ENCODE measurements around the gene ANKRD63.

ANKRD63 gene

GRCh38 chr15:40313531-40314398, 30.9 kb upstream of the ANKRD63 start:
- H3K4me3 ChIP-seq (ENCODE audit: low read depth, low read length), result no peak overlapping the region

DNA sequence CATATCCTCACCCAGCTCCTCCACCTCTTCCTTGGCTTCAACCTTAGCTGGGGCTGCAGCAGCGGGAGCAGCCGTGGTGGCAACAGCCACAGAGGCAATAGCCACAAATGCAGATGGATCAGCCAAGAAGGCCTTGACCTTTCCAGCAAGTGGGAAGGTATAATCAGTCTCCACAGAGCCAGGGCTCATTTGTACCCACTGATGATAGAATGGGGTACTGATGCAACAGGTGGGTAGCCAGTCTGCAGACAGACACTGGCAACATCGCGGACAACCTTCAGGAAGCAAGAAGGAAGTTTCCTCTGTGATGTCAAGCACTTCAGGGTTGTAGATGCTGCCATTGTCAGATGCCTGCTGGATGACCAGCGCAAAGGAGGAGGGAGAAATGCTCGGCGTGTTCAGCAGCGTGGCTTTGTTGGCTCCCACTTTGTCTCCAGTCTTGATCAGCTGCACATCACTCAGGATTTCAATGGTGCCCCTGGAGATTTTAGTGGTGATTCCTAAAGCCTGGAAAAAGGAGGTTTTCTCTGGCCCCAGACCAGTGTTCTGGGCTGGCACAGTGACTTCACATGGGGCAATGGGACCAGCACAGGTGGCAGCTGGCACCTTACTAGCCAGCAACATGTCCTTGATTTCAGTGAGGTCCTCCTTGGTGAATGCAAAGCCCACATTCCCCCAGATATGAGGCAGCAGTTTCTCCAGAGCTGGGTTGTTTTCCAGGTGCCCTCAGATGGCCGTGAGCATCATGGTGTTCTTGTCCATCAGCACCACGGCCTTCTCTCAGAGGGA, 29.7 kb upstream of the ANKRD63 start:
- H3K4me3 ChIP-seq (ENCODE audit: low read depth, low read length), result no peak overlapping the region

- no peak overlapping the region for H3K4me3 ChIP-seq (ENCODE audit: low read depth, low read length)
These were observed 28.1 kb upstream of the ANKRD63 start for GRCh38 chr15:40310993-40311392.

GRCh38 chr15:40310001-40310959, 27.4 kb upstream of the ANKRD63 start:
- no peak overlapping the region for H3K4me3 ChIP-seq (ENCODE audit: low read depth, low read length)

DNA sequence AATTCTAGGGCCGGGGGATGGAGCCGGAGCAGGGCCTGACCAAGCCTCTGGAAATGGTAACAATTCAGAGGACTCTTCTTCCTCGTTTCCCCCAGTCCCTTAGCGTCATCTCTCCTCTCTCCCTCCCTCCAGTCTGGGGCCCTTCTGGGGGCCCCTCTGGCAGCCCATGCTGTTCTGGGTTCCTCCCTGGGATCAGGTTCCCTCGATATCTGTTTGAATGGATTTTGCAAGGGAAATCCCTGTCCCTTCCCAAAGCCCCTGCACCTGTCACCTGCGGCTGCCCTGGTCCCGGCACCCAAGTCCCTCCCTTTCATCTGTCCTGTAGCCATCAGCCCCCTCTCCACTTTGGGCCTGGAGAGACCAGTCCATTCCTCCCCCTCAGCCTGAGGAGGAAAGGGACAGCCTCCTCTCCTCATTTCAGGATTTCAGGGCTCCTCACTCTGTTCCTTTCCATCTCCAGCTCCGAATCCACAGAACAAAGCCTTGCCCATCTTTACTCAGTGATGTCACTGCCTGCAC, 26.5 kb upstream of the ANKRD63 start:
- H3K4me3 ChIP-seq (ENCODE audit: low read depth, low read length), result no peak overlapping the region

DNA sequence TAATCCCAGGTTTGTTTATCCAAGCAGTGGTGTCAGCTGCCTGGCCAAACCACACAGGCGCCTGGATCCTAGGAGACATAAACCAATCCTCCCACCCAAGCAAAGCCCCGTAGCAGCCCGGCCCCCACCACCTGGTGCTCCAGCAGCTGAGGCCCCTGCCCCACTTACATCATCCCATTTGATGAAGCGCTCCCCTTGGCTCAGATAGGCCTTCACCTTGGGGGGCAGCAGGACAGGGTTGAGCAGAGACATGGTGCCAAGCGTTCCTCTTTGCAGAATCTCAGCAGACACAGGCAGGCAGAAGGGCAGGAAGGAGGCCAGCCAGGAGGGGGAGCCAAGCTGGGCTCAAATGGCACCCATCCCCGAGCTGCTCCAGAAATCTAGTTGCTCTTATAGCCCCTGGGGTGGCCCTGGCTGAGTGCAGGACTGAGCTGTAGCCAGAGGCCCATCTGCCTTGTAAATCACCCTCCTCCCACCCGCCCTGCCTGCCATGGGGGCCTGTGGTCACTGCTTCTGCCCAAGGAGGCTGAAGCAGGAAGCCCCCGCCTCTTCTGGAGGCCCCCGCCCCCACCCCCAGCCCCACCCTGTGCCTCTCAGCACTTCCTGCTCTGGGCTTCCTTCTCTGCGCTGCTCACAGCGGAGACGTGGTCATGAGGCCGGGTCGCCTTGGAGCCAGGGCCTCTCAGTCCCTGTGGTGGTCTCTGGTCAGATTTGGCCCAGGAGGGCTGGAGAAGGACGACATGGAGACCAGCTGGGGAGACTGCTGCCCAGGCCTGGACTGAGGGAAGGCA, 24.8 kb upstream of the ANKRD63 start, which contains the start of gene PLCB2:
Gene PLCB2 (minus strand): TSS at position 515 of the 791 bp plus-strand sequence. CDS start 263 bp downstream, at position 252.
- H3K4me3 ChIP-seq (ENCODE audit: low read depth, low read length), result no peak within 1 kb of the TSS

DNA sequence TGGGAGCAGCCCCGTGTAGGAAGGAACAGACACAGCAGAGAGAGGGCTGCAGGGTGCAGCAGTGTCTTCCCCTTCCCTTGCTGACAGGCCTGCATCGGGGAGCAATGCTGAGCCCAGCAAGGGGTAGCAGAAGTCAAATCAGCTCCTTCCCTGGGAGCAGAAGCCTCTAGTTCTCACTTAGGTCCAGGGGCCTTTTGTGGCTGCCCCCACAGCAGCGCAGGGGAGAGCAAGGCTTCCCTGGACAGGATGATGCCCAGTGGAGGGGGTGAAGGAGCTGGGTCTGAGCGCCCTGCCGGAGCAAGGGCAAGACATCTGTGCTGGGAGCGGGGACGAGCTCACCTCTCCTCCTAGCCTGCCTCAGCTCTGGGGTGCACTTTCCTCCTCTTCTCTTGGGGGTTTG, 24.0 kb upstream of the ANKRD63 start:
- no peak overlapping the region for H3K4me3 ChIP-seq (ENCODE audit: low read depth, low read length)

GRCh38 chr15:40306371-40306770, 23.5 kb upstream of the ANKRD63 start:
- no peak overlapping the region for H3K4me3 ChIP-seq (ENCODE audit: low read depth, low read length)

DNA sequence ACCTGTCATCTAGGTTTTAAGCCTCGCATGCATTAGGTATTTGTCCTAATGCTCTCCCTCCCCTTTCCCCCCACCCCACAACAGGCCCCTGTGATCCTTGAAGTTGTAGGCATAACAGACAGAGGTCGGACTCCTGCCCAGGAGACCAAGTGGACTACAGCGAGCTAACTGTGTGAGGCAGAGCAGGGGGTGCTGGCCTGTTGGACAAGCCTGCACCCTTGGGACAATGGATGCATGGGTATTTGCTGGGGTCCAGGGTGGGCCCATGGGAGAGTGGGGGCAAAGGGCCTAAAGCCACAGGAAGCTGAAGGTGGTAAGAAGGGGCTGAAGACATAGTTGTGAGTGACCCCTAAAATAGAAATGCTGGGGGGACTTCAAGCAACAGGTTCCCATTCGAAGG, 22.4 kb upstream of the ANKRD63 start:
- no peak overlapping the region for H3K4me3 ChIP-seq (ENCODE audit: low read depth, low read length)

- H3K4me3 ChIP-seq (ENCODE audit: low read depth, low read length), result no peak overlapping the region
These were observed 20.7 kb upstream of the ANKRD63 start for GRCh38 chr15:40303576-40303975.

DNA sequence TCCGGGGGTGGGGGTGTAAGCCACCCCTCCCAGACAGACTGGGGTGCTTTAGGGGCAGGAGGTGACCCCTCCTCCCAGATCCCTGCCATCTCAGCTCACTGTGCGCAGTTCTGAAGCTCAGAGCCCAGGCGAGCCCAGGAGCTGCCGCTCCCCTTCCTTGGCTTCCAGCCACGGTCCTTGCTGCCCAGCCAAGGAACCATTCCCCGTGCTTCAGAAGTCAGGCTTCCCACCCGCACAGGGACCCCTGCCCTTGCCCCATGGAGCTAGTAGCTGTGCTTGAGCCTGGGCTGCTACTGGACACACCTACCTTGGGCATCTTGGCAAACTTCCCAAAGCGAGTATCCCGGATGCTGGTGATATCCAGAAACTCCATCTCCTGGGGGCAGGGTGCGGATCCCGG, 20.1 kb upstream of the ANKRD63 start:
- no peak overlapping the region for H3K4me3 ChIP-seq (ENCODE audit: low read depth, low read length)

- H3K4me3 ChIP-seq (ENCODE audit: low read depth, low read length), result no peak overlapping the region
These were observed 19.5 kb upstream of the ANKRD63 start for GRCh38 chr15:40302288-40302886.

DNA sequence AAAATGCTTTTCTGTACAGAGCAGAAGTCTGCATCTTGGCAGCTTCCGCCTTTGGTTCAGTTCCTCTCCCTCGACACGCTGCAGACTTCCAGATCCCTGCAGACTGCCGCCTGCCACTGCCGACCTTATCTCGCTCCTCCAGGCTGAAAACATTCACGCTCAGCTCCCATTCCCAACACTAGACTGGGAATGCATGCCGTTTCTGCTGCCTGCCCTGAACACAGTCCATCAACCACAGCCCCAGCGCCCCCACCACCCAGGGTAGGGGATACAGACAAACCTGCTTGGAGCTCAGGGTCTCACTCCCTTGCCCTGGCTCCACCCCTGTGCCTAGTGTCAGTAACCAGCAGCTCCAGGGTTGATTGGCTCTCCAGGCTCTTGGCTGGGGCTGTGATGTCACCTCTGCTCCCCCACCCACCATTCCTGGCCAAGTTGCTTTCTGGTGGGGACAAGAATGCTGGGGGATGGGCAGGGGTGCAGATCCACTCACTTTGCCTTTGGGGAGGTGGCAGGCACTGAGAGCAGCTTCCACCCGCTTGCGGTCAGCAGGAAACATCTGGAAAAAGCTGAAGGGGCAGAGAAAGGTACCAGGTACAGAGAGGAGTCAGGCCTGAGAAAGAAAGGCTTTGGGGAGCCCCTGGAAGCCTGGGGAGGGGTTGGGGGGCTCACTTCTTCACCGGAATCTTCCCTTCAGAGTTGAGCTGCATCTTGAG, 18.8 kb upstream of the ANKRD63 start:
- no peak overlapping the region for H3K4me3 ChIP-seq (ENCODE audit: low read depth, low read length)

DNA sequence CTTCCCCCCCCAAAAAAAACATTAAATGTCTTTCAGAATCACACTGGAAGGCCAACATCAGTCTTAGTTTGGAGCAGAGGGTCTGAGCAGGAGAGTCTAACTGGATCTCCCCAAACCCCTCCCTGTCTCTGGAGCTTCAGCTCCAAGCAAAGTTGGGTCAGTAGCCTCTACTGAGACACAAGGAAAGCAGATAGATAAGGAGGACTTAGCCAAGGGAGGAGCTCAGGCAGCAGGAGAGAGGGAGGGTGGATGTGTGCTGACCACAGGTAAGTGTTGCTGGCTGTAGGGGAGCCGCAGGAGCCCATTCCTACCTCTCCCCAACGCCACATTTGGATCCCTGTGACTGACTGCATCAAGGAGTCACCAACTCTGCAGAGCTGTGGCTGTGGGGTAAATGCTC, 17.9 kb upstream of the ANKRD63 start:
- no peak overlapping the region for H3K4me3 ChIP-seq (ENCODE audit: low read depth, low read length)

- no peak overlapping the region for H3K4me3 ChIP-seq (ENCODE audit: low read depth, low read length)
These were observed 17.5 kb upstream of the ANKRD63 start for GRCh38 chr15:40300367-40300766.

DNA sequence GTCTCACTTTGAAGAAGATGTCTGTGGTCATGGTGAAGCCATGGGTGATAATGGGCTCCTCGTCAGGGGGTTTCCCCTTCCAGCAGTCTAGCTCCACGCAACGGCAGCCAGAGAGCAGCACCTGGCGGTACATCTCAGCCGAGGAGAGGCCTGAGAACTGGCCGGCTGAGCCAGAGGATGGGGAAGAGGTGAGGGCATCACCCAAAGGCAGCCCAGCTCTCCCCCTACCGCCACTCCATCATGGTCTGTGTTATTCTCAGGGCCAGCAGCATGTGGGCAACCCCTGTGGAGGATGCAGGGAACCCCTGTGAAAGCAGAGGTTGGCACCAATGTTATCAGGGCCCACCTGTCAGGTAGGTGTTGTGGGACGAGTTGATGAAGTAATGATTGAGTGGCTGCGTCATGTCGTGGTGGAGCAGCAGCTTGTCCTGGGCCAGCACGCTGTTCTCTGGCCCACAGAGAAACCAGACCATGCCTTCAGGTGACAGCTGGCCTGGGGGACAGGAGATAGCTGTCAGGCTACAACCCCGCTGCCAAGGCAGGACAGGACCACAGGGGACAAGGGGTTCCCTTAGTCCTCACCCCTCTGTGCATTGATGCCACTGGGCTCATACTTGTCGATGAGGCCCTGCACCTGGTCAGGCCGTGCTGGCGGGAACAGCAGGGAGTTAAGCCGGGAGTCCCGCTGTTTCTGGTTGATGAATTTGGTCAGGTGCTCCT, 15.5 kb upstream of the ANKRD63 start:
- H3K4me3 ChIP-seq (ENCODE audit: low read depth, low read length), result no peak overlapping the region

- no peak overlapping the region for H3K4me3 ChIP-seq (ENCODE audit: low read depth, low read length)
These were observed 14.5 kb upstream of the ANKRD63 start for GRCh38 chr15:40297356-40297755.

- no peak overlapping the region for H3K4me3 ChIP-seq (ENCODE audit: low read depth, low read length)
These were observed 13.8 kb upstream of the ANKRD63 start for GRCh38 chr15:40296561-40297230.

Data from iPS-11a (cell line).